Peyer's patch (tissue), 4 donors: ENCODE measurements around the gene ZBTB20.

ENCODE experiments used
- POLR2A ChIP-seq, 2 donors: fragments of 450-650 bp; IDR thresholded peaks; one replicate each; pipeline ENCODE4 v1.5.1; 2017; ENCODE audit warnings: antibody characterized with exemption in 2 of 2, mild to moderate bottlenecking in 2 of 2, moderate library complexity in 2 of 2
- TF ChIP-seq, protein P1 (sequence below), 6 experiments: fragments of 450-650 bp in 4 of 6; fragments of 200-600 bp in 2 of 6; sonication (generic) in 1 of 6; IDR thresholded peaks; one replicate each; pipeline ENCODE4 v1.5.1; 2017 to 2019; ENCODE audit warnings: antibody characterized with exemption in 6 of 6, mild to moderate bottlenecking in 3 of 6, moderate library complexity in 1 of 6

GRCh38 chr3:114539525-114539924 lies 607.6 kb downstream of the ZBTB20 start:
- TF ChIP-seq, protein P1, sequence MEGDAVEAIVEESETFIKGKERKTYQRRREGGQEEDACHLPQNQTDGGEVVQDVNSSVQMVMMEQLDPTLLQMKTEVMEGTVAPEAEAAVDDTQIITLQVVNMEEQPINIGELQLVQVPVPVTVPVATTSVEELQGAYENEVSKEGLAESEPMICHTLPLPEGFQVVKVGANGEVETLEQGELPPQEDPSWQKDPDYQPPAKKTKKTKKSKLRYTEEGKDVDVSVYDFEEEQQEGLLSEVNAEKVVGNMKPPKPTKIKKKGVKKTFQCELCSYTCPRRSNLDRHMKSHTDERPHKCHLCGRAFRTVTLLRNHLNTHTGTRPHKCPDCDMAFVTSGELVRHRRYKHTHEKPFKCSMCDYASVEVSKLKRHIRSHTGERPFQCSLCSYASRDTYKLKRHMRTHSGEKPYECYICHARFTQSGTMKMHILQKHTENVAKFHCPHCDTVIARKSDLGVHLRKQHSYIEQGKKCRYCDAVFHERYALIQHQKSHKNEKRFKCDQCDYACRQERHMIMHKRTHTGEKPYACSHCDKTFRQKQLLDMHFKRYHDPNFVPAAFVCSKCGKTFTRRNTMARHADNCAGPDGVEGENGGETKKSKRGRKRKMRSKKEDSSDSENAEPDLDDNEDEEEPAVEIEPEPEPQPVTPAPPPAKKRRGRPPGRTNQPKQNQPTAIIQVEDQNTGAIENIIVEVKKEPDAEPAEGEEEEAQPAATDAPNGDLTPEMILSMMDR (IDR thresholded peaks at IDR 0.05) = no peak
- TF ChIP-seq POLR2A (IDR thresholded peaks at IDR 0.05) = no peak
